Esophagus squamous epithelium (tissue), 5 donors: ENCODE results near the gene MAPKAPK3. TPM values are rescaled to one million over a fixed set of nuclear protein-coding genes. Genes with fewer than 3 reads are reported as not detected.

Experiments used
- DNase-seq: peaks from one replicate; lab custom pipeline; 2025; lab: John Stamatoyannopoulos, UW
- H3K27ac ChIP-seq, 4 donors: fragments of 200-600 bp; sonication (generic); one replicate each; pipeline ENCODE4 v1.5.1; 2016 to 2019; ENCODE audit warnings: mild to moderate bottlenecking in 1 of 4
- H3K27me3 ChIP-seq, 4 donors: fragments of 200-600 bp; sonication (generic); 1 replicate in 3 of 4; 2 replicates in 1 of 4; pipeline versions ENCODE4 v1.5.1 to v1.6.0; 2017 to 2021; ENCODE audit warnings: antibody characterized with exemption in 1 of 4
- H3K36me3 ChIP-seq, 3 donors: fragments of 200-600 bp; sonication (generic); one replicate each; pipeline ENCODE4 v1.5.1; 2016 to 2019
- H3K4me1 ChIP-seq, 3 donors: fragments of 200-600 bp; sonication (generic); one replicate each; pipeline ENCODE4 v1.5.1; 2017 to 2019
- H3K4me3 ChIP-seq, 4 donors: fragments of 200-600 bp; sonication (generic); 1 replicate in 3 of 4; 2 replicates in 1 of 4; pipeline ENCODE4 v1.5.1; 2016 to 2019; ENCODE audit warnings: mild to moderate bottlenecking in 2 of 4, moderate library complexity in 1 of 4
- H3K9me3 ChIP-seq, 3 donors: fragments of 200-600 bp; sonication (generic); one replicate each; pipeline ENCODE4 v1.5.1; 2016 to 2019
- POLR2A ChIP-seq, 4 donors: fragments of 450-650 bp; IDR thresholded peaks; one replicate each; pipeline ENCODE4 v1.6.1; 2017; ENCODE audit warnings: antibody characterized with exemption in 4 of 4, mild to moderate bottlenecking in 4 of 4, moderate library complexity in 3 of 4
- WGBS, 2 donors: methylation state at CpG; one replicate each; pipeline ENCODE4 v1.1.5; 2018; 5-methylcytosine and 5-hydroxymethylcytosine counted together
- intact Hi-C: fragments of 100-400 bp; cut with DNase I; formaldehyde crosslinking; loops from one replicate; pipeline ENCODE4 v1.15.0; 2022
- total RNA-seq, 4 donors: library from RNA; depleted of rRNA; stranded (reverse); fragments of >200 nt; gene quantifications; one replicate each; pipeline ENCODE4 v1.1.0, GENCODE V29; 2016
- TF ChIP-seq, protein P1 (sequence below), 6 experiments: fragments of 450-650 bp in 4 of 6; fragments of 200-600 bp in 2 of 6; sonication (generic) in 2 of 6; IDR thresholded peaks; one replicate each; pipeline ENCODE4 v1.5.1; 2016 to 2019; ENCODE audit warnings: antibody characterized with exemption in 6 of 6, mild to moderate bottlenecking in 4 of 6, moderate library complexity in 4 of 6
- donor health status: DM: yes; HTN: yes; CAD: no.

MAPKAPK3 gene
- total RNA-seq, 4 donors from 2014 or later = 46.5 to 65.6 (median 52.3) TPM

DNA sequence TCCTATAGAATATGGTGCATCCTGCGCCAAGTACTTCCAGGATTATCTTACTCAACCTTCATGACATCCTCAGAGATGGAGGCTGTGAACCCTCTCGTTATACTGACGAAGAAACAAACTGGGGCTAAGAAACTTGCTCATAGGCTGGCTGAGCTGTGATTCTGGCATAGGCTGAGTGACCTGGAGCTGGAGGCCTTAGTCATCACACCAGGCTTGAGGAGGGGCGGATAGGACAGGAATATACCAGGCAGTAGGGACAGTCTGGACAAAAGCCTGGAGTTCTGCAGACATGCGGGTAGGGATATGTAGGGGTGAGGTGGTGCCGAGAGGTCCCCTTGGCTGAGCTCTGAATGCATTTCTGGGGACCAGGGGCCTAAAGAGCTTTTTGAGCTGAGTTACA, 29.6 kb upstream of the MAPKAPK3 start:
- Histone ChIP-seq H3K4me3 (no peak overlapping the region), H3K4me1 (peaks cover 11 to 46% (median 15%) of the 10 kb centered on the region in 3 donors), H3K27ac (no peak overlapping the region), H3K36me3 (peaks cover 0 to 19% (median 0%) of the 10 kb centered on the region in 3 donors), H3K27me3 (no peaks in the 10 kb centered on the region), H3K9me3 (no peaks in the 10 kb centered on the region)
- 81 to 94% methylated on average over 3 to 5 of the region's 6 CpGs for WGBS, 2 donors
- intact Hi-C loops = no loop called here
- DNase-seq = no peak
- TF ChIP-seq POLR2A (IDR thresholded peaks at IDR 0.05) = no peak
- TF ChIP-seq, protein P1, sequence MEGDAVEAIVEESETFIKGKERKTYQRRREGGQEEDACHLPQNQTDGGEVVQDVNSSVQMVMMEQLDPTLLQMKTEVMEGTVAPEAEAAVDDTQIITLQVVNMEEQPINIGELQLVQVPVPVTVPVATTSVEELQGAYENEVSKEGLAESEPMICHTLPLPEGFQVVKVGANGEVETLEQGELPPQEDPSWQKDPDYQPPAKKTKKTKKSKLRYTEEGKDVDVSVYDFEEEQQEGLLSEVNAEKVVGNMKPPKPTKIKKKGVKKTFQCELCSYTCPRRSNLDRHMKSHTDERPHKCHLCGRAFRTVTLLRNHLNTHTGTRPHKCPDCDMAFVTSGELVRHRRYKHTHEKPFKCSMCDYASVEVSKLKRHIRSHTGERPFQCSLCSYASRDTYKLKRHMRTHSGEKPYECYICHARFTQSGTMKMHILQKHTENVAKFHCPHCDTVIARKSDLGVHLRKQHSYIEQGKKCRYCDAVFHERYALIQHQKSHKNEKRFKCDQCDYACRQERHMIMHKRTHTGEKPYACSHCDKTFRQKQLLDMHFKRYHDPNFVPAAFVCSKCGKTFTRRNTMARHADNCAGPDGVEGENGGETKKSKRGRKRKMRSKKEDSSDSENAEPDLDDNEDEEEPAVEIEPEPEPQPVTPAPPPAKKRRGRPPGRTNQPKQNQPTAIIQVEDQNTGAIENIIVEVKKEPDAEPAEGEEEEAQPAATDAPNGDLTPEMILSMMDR (IDR thresholded peaks at IDR 0.05) = no peak

DNA sequence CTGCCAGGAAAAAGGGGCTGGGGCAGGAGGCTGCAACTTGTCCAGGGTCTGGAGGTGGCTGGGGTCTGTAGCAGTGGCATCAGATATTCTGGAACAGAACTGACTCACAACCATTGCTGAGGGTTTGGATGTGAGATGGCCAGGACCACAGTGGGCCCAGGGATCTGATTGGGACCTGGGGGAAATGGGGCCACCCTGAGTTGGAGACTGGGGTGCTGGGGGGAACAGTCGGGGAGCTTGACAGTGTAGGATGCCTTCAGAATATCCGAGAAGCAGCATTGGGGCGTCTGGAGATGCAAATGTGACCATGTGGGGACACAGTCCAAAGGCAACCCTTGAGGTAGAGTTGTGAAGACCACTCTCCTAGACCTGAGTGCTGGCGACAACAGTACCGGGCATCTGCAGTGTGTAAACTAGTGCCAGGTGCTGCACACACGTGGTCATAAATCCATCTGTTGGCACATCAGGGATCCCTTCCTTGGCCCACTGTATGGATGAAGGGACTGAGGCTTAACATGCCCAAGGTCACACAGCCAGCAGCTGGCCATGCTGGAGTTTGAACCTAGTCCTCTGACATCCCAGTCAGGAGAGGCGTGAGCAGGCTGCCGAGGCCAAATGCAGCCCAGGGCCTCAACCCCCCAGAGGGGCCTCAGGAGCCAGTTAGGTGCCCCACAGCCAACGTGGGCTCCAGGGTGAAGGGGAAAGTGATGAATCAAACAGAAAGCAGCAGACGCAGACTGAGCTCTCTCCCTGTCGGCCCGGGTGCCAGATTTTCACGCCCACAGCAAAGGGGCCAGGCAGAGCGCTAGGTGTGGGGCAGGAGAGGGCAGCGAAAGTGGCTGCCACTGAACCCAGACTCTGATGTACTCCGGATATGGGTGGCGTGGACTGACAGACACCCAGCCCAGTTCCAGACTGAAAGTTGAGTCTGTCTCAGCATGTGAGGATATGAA, 28.9 kb upstream of the MAPKAPK3 start:
- no peak for TF ChIP-seq POLR2A (IDR thresholded peaks at IDR 0.05)
- TF ChIP-seq, protein P1 (IDR thresholded peaks at IDR 0.05) = no peak
- H3K36me3 ChIP-seq = peaks cover 0 to 13% (median 0%) of the 10 kb centered on the region in 3 donors
- no peaks in the 10 kb centered on the region for H3K9me3 ChIP-seq
- H3K27ac ChIP-seq = no peak overlapping the region
- DNase-seq = no peak
- intact Hi-C loops = no loop called here
- H3K27me3 ChIP-seq = no peaks in the 10 kb centered on the region
- H3K4me1 ChIP-seq = peaks cover 11 to 53% (median 22%) of the 10 kb centered on the region in 3 donors
- WGBS, 2 donors = 50 to 53% methylated on average over 15 of the region's 17 CpGs
- no peak overlapping the region for H3K4me3 ChIP-seq

DNA sequence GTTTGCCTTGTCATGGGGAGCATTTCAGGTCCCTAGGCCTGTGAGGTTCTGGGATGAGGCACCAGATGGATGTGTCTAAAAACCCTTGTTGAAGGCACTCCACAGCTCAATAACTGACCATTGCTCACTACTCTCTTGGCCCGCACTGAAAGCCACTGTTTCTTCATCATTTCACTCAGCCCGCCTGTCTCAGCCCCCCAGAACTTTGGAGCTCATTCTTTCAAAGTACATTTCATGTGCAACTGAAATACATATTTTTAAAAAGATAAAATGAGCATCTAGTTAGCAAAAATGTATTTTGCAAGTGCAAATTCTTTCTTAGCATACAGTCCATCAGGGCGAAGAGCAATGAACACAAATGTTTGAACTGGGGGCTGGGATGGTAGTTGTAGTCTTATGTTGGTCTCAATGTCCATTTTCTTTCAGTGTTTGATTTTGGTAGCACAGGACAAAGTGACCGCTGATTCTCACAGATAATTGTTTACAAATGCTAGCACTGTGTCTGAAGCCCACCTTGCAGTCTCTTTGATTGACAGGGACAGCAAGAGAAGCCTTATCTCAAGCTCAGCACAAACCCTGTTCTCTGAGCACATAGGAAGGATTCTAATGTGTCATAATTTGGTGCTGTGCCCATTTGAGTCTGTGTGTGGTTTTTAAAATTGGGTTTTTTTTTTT, 28.1 kb upstream of the MAPKAPK3 start:
- 73 to 83% methylated on average over 4 of the region's 4 CpGs for WGBS, 2 donors
- H3K4me1 ChIP-seq = peaks cover 11 to 61% (median 26%) of the 10 kb centered on the region in 3 donors
- no peaks in the 10 kb centered on the region for H3K27me3 ChIP-seq
- no peak for DNase-seq
- intact Hi-C loops = no loop called here
- no peak overlapping the region for H3K27ac ChIP-seq
- no peak overlapping the region for H3K4me3 ChIP-seq
- TF ChIP-seq POLR2A (IDR thresholded peaks at IDR 0.05) = no peak
- peaks cover 0 to 8% (median 0%) of the 10 kb centered on the region in 3 donors for H3K36me3 ChIP-seq
- H3K9me3 ChIP-seq = no peaks in the 10 kb centered on the region

DNA sequence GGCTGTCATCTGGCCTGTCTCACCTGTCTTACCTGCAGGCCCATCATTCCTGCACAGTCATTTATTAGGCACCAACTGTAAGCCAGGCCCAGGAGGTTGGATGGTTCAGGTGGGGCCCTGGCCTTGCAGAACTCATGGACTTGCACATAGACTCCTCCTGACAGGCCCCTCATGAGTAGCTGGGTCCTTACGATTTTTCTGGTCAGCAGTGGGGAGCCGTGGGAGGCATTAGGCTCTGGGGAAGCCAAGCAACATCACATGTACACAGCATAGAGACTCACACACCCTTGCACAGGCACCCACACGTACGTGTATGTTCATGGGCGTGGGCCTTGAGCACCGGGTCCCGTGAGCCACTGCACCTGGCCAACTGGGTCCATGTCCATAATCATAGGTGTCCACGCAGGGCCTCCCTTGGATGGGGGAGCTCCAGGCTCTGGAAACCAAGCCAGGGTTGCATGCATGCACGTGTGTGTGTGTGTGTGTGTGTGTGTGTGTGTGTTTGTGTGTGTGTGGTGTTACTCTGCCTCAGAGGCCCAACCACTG, 25.7 kb upstream of the MAPKAPK3 start:
- Histone ChIP-seq H3K4me1 (peaks cover 11 to 68% (median 26%) of the 10 kb centered on the region in 3 donors), H3K27ac (peak overlapping the region; percentile 75 to 85 (median 82)), H3K9me3 (no peaks in the 10 kb centered on the region), H3K4me3 (no peak overlapping the region), H3K36me3 (no peaks in the 10 kb centered on the region), H3K27me3 (no peaks in the 10 kb centered on the region)
- intact Hi-C loops = no loop called here
- 68% methylated on average over 4 of the region's 9 CpGs; no CpG with 5 or more reads in 1 of the 2 donors for WGBS, 2 donors
- no peak for TF ChIP-seq POLR2A (IDR thresholded peaks at IDR 0.05)
- TF ChIP-seq, protein P1 (IDR thresholded peaks at IDR 0.05) = peak in 1 of 6 experiments; percentile 1
- DNase-seq = no peak

DNA sequence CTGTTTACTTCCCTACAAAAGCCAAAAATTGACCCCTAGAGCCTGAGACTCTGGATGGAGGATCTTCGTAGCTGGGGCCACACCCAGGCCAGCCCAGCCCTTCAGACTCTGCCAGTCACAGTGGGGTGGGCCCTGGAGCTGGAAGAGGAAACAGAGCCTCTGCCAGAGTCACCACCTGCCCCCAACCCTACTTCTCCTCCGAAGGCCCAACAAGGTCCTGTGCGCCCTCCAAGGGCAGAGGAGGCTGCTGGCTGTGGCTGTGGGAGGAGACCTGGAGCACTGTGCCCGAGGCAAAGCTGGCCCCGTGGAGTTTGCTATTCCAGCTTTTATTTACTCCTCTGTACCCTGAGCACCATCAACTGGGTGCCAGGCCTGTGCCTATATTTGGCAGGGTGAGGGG, 24.4 kb upstream of the MAPKAPK3 start:
- Histone ChIP-seq H3K4me3 (no peak overlapping the region), H3K36me3 (no peaks in the 10 kb centered on the region), H3K27ac (peak overlapping the region in 3 of 4 donors; percentile 32 to 85 (median 46)), H3K9me3 (no peaks in the 10 kb centered on the region), H3K27me3 (no peaks in the 10 kb centered on the region), H3K4me1 (peaks cover 11 to 68% (median 26%) of the 10 kb centered on the region in 3 donors)
- TF ChIP-seq, protein P1 (IDR thresholded peaks at IDR 0.05) = no peak
- no peak for TF ChIP-seq POLR2A (IDR thresholded peaks at IDR 0.05)
- no peak for DNase-seq
- WGBS, 2 donors = 18 to 51% methylated on average over 2 to 5 of the region's 5 CpGs
- intact Hi-C loops = no loop called here
